Suppressor macrophage treated with lipopolysaccharide for 1 hour (primary cell): Measurements from ENCODE around the gene SLC25A48.

Experiments used
- DNase-seq, 3 donors: peaks; one replicate each; pipeline ENCODE4 v3.0.0-alpha.2; 2020 to 2022

The SLC25A48 gene

GRCh38 chr5:135934939-135935338 is 100.5 kb downstream of the SLC25A48 start:
- no peak for DNase-seq

GRCh38 chr5:135937245-135937911 is 102.9 kb downstream of the SLC25A48 start:
- DNase-seq = no peak
